ENCODE measurements around the gene ACAN.

The ACAN gene

DNA sequence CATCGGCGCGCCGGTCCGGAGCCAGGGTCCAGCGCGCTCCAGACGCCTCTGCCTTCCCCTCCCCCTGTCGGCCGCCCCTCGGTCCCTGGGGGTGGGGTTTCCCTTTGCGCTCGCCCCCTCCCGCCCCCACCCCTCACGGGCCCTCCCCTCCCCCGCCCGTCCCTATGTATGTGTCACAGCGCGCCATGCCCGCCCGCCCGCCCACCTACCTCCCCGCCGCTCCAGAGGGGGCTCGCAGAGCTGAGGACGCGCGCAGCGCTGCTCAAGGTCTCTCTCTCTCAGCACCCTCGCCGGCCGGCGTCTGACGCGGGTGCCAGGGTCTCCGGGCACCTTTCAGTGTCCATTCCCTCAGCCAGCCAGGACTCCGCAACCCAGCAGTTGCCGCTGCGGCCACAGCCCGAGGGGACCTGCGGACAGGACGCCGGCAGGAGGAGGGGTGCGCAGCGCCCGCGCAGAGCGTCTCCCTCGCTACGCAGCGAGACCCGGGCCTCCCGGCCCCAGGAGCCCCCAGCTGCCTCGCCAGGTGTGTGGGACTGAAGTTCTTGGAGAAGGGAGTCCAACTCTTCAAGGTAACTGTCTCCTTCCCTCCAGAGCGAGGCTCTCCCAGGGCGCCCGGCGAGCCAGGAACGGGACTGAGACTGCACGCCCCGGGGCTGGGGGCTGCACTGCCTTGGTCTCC lies at the start of gene ACAN:
TSS of gene ACAN (plus strand) at position 196 of the 679 bp plus-strand sequence. CDS start 32,771 bp downstream, outside the sequence.
- DNase-seq: no peak

DNA sequence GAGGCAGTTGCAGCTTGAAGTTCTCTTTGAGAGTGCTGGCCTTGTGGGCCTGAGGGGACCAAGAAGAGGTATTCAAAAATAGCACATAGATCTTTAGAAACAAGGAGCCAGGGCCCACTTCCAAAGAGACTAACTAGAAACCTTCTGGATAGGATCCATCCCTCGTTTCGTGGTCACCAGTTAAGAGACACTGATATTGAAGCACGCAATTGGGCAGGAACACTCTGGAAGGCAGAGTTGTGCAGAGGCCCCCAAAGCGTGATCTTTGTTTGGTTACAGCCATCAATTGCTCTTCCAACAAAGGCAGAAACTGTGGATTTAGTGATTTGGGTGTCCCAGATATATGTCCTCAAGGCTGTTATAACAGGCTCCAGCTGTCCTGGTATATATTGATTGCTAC lies 46.7 kb upstream of the ACAN start:
- DNase-seq: no peak

- DNase-seq: no peak
These were observed 46.3 kb upstream of the ACAN start for GRCh38 chr15:88756921-88757320.

GRCh38 chr15:88759872-88760271 lies 43.4 kb upstream of the ACAN start:
- DNase-seq: no peak

- no peak for DNase-seq
These were observed 38.8 kb upstream of the ACAN start for GRCh38 chr15:88764448-88764847.

GRCh38 chr15:88765212-88765611 lies 38.0 kb upstream of the ACAN start:
- no peak for DNase-seq

DNA sequence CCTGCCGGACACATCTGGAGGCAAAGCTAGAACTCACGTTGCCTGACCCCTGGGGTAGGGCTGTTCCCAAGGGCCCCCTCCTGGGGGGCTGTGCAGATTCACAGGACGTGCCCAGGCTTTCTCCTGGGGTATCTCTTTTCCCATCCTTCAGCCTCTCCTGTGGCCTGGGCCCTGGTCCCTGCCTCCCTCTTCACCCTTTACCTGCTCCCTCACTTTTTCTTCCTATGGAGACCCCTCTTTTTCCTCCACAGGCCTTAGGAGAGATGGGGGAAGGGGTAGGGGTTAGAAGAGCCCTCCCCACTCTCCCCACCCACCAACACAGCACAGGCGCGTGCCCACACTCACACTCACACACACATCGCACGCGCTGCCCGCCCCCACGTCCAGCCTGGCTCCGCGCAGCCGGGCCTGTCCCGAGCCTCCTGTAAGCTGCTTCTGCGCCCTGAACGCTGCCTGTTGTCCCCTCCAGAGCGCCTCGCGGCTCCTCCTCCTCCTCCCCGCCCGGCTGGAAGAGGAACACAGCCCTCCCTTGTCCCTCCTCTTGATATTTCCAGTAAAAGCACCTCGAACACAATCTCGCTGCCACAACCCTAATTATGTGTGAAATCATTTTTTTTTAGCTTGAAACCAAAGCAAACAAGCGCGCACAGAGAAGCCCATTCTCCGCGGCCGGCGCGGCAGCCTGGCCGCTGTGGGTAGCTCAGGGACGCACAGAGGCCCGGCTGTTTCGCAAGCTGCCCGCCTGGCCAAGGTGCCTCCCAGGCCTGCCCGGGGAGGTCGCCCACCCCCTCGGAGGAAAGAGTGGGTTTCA lies 33.9 kb upstream of the ACAN start:
- peak in 4 of 14 donors; percentile 5 to 24 (median 14) for DNase-seq

DNA sequence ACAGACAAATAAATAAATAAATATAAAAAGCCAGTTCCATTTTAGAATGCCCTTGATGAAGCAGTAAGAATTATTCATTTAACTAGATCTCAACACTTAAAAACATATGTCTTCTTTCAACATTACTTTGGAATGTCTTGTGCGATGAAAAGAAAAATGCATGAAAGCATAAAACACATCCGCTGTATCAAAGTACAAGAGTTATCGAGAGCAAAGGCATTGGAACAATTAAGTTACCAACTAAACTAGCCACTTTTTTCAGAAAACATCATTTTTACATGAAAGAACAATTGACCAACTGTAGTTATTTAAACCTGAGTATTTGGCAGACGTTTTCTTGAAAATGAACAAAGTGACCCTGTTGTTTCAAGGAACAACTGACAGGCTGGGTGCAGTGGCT lies 27.5 kb upstream of the ACAN start:
- DNase-seq: no peak

- peak in 9 of 14 donors; percentile 7 to 49 (median 20) for DNase-seq
These were observed 26.6 kb upstream of the ACAN start for GRCh38 chr15:88776646-88777045.

DNA sequence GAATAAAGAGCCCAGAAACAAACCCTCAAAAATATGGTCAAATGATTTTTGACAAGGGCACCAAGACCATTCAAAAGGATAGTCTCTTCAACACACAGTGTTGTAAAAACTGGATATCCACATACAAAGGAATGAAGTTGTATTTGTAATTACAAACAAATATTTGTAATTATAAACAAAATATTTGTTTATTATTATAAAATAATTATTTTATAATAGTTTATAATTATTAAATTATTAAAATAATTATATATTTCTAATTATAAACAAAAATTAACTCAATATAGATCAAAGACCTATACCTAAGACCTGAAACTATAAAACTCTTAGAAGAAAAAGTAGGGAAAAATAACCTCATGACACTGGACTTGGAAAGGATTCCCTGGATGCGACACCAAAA lies 23.3 kb upstream of the ACAN start:
- no peak for DNase-seq

- DNase-seq: no peak
These were observed 20.8 kb upstream of the ACAN start for GRCh38 chr15:88782465-88782864.

GRCh38 chr15:88785217-88785616 lies 18.0 kb upstream of the ACAN start:
- no peak for DNase-seq

GRCh38 chr15:88788036-88788435 lies 15.2 kb upstream of the ACAN start:
- DNase-seq: no peak

DNA sequence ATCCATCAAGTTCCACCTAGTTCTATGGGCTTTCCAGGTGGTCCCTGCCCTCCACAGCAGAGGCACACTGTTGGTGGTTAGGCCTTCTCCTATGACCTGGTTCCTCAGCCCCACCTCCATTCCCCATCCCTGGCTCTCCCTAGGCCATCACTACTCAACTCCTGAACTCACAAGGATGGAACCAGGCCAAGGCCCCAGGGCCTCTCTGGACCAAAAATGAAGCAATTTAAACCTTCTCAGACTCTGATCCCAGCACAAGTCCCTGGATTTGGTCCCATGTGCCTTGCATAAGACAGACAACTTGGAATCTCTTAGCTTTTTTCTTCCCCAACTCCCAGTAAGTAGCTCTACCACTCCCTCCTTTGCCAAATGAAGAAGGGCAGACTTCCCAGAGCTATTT lies 14.4 kb upstream of the ACAN start:
- peak in 1 of 14 donors; percentile 3 for DNase-seq

DNA sequence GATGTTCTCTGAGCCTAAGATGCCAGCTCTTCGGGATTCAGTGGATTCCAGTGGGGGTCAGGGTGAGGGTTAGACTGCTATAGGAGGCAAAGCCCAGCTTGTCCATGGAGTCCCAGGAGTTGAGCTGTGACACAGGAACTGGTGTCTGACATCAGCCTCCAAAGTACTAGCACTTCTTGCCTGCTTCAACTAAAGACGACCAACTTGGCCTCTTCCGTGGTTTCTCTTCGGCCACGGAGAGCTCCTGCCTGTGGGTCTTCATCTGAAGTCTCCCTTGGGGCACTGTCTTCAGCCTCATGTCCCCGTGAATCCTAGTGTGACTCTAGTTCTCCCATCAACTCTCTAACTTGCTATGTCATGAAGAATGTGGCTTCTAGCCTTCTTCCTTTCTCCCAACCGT lies 12.8 kb upstream of the ACAN start:
- DNase-seq: no peak

- no peak for DNase-seq
These were observed 11.6 kb upstream of the ACAN start for GRCh38 chr15:88791637-88792036.

DNA sequence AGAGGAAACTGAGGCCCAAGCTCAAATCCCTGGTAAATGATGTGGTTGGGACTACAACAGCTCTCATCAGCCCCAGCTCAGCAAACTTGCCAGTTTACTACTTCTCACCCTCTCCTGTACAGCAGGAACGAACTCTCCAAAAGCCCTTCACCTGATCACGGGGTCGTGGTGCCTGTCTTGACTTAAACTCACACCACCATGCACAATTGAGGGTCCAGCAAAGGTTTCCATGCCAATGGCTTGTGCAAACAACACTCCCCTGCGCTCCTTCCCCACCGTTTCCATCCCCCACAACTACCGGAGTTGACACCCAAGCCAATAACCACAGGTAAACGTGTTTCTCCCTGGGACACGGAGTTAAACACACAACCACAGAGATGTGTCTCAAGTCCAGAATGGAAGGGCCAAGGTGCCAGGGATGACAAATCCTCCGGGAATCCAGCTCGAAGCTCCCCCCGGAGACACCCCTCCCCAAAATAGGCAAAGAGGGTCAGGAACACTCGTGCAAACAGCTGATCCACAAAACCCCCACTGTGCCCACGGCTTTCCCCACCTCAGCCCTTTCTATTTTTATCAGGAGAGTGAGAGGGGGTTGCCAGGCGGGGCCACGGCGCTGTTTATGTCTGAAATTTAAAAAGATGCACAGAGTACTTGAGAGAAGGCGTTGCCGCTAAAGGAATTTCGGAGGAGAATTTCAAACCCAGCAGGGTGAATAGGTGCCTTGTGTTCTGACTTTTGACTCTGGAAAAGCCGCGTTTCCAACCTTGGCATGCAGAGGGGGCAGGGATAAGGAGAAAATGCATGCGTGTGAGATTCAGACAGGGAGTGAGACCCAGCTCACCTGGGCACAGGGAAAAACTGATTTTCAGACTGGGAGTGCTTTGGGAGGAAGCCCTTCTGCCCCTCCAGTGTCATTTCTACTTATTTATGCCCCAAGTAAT lies 10.6 kb upstream of the ACAN start:
- DNase-seq: no peak

DNA sequence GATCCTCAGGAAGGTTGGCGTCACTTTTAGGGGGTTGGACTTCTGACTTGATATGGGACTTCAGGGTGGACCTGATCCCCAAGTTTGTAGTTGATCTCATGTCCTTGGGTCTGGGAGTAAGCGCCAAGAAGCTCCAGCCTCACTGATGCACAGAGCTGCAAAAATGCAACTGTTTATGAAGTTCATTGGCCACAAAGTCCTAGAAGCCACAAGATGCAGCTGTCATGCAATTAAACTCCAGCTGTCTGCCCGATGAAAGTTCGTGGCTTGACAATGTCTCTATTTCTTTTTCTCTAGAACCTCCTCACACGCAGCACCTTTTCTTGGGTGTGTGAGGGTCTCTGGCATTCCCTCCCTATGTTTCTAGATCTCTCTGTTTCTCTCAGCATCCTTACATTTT lies 9.2 kb upstream of the ACAN start:
- no peak for DNase-seq

DNA sequence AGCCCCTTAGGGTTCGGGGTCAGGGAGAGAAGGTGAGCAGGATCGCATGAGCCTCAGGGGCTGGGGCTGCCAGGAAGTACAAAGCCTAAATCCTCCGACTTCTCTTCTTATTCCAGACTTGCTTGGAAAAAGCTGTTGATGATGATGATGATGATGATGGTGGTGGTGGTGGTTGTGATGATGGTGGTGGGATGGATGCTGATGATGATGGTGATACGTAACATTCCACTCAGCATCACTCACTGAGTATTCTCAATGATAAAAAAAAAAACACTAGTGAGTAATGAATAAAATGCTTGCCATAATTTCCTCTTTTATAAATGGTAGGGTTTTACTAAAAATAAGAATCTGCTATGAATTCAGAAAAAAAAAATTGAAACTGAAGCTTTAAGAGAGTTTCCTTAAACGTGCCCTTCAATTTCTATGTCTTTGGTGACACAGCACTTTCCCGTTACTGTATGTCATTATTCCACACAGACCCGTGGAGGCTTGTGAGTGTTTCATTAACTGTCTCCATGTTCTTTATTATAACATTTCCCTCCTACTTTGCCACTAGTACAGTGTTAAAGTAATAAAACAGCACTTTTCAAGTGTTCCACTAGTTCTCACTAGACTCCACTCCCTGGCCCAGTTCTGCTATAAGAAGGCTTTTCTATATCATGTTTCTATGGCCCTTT lies 5.4 kb upstream of the ACAN start:
- no peak for DNase-seq

- no peak for DNase-seq
These were observed 3.9 kb upstream of the ACAN start for GRCh38 chr15:88799341-88799740.

- DNase-seq: no peak
These were observed 3.2 kb upstream of the ACAN start for GRCh38 chr15:88800026-88800425.

DNA sequence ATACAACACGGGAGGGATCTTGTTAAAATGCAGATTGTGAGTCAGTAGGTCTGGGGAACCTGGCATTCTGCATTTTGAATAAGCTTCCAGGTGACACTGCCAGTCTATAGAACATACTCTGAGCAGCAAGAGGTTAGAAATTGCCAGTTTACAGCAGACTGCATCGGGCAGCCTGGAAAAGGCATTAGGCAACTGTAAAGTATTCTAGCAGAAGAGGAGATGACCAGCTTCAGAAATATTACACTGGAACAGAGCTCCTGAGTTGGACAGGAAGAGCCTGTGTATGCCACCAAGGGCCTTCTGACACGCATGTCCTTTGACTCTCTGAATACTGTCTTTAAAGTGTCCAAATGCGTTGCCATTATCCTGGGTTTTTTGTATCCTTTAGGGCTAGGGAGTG lies 2.5 kb upstream of the ACAN start:
- no peak for DNase-seq
